IMR-90 (cell line): ENCODE results near the gene CPD. TPM values are rescaled to one million over a fixed set of nuclear protein-coding genes. Genes with fewer than 3 reads are reported as not detected.

ENCODE experiments used
- ATAC-seq: fragments of 200-7000 bp; cut with Tn5 transposase; 2 replicates; pipeline ENCODE4 v1.9.1; 2020; ENCODE audit warnings: low read depth, mild to moderate bottlenecking, moderate library complexity
- BruUV-seq: library from RNA; stranded (reverse); fragments of 400-500 nt; replicated peaks from 2 replicates; lab custom pipeline; 2021; lab: Mats Ljungman, UMichigan
- CTCF ChIA-PET: fragments of 300-600 bp; formaldehyde crosslinking; extraction: SDS; loops from one replicate; lab custom pipeline; 2021; ENCODE audit warnings: antibody characterized with exemption; lab: Yijun Ruan, JAX
- POLR2A ChIA-PET: fragments of 300-600 bp; sonication (Branson Sonifier 250); formaldehyde crosslinking; loops from one replicate; lab custom pipeline; 2022; ENCODE audit warnings: antibody characterized with exemption; ENCODE audit not compliant: unreplicated experiment; lab: Charles Lee
- DNase-seq: peaks from one replicate; pipeline ENCODE4 v3.0.0; 2013
- H2AFZ ChIP-seq: replicated peaks from 2 replicates; pipeline ENCODE3; 2013; ENCODE audit warnings: low read length, mild to moderate bottlenecking; ENCODE audit not compliant: poor library complexity
- H2AK5ac ChIP-seq: 2 replicates; pipeline ENCODE4 v1.6.1; 2013; ENCODE audit warnings: low read depth, low read length, inconsistent platforms
- H2AK9ac ChIP-seq: replicated peaks from 2 replicates; pipeline ENCODE3; 2013; ENCODE audit warnings: mild to moderate bottlenecking, low read depth, low read length, moderate library complexity; ENCODE audit not compliant: poor library complexity
- H2BK120ac ChIP-seq: 2 replicates; pipeline ENCODE4 v1.6.1; 2013; ENCODE audit warnings: low read depth, low read length, inconsistent platforms
- H2BK15ac ChIP-seq: 3 replicates; pipeline ENCODE4 v1.6.1; 2013; ENCODE audit warnings: low read depth, low read length, inconsistent platforms
- H2BK20ac ChIP-seq: 2 replicates; pipeline ENCODE4 v1.6.1; 2013; ENCODE audit warnings: low read depth, mild to moderate bottlenecking, inconsistent platforms, low read length, moderate library complexity
- H2BK5ac ChIP-seq: 2 replicates; pipeline ENCODE4 v1.6.1; 2013; ENCODE audit warnings: mild to moderate bottlenecking, low read depth, low read length, inconsistent platforms; ENCODE audit not compliant: poor library complexity, severe bottlenecking
- H3K14ac ChIP-seq: replicated peaks from 2 replicates; pipeline ENCODE4 v1.6.1; 2013; ENCODE audit warnings: low read depth, low read length, inconsistent platforms
- H3K18ac ChIP-seq: 2 replicates; pipeline ENCODE4 v1.6.1; 2013; ENCODE audit warnings: low read depth, low read length, control low read depth
- H3K23ac ChIP-seq: 2 replicates; pipeline ENCODE4 v1.6.1; 2013; ENCODE audit warnings: low read depth, low read length, inconsistent platforms
- H3K27ac ChIP-seq: 2 replicates; pipeline ENCODE4 v1.5.1; 2013; ENCODE audit warnings: mild to moderate bottlenecking, control low read depth, low read length; ENCODE audit not compliant: insufficient read depth
- H3K27me3 ChIP-seq: 2 replicates; pipeline ENCODE4 v1.6.1; 2013; ENCODE audit warnings: low read length; ENCODE audit not compliant: control insufficient read depth, insufficient read depth
- H3K36me3 ChIP-seq: 2 replicates; pipeline ENCODE4 v1.6.1; 2013; ENCODE audit warnings: low read length, mixed read lengths; ENCODE audit not compliant: control insufficient read depth, insufficient read depth
- H3K4ac ChIP-seq: 2 replicates; pipeline ENCODE4 v1.6.1; 2013; ENCODE audit warnings: low read depth, low read length, inconsistent platforms
- H3K4me1 ChIP-seq: 2 replicates; pipeline ENCODE4 v1.6.1; 2013; ENCODE audit warnings: low read length, mixed read lengths; ENCODE audit not compliant: control insufficient read depth, insufficient read depth
- H3K4me2 ChIP-seq: 2 replicates; pipeline ENCODE4 v1.6.1; 2013; ENCODE audit warnings: low read depth, mild to moderate bottlenecking, control low read depth, low read length, moderate library complexity
- H3K4me3 ChIP-seq: 2 replicates; pipeline ENCODE4 v1.5.1; 2013; ENCODE audit warnings: low read depth, mild to moderate bottlenecking, control low read depth, low read length, moderate library complexity; ENCODE audit not compliant: insufficient read depth
- H3K56ac ChIP-seq: 2 replicates; pipeline ENCODE4 v1.6.1; 2013; ENCODE audit warnings: low read length, inconsistent platforms; ENCODE audit not compliant: insufficient read depth; ENCODE audit errors: extremely low read depth
- H3K79me1 ChIP-seq, 2 experiments: 2 replicates each; pipeline ENCODE4 v1.6.1; 2013; ENCODE audit warnings: low read length in 2 of 2, inconsistent platforms in 1 of 2, low read depth in 1 of 2
- H3K9ac ChIP-seq: 2 replicates; pipeline ENCODE4 v1.6.1; 2013; ENCODE audit warnings: low read depth, low read length, control low read depth
- H3K9me1 ChIP-seq: 2 replicates; pipeline ENCODE4 v1.6.1; 2013; ENCODE audit warnings: low read length, inconsistent platforms; ENCODE audit not compliant: insufficient read depth
- H3K9me3 ChIP-seq: 2 replicates; pipeline ENCODE4 v1.6.1; 2013; ENCODE audit warnings: low read length; ENCODE audit not compliant: control insufficient read depth, insufficient read depth
- H4K20me1 ChIP-seq: 2 replicates; pipeline ENCODE4 v1.6.1; 2013; ENCODE audit warnings: low read length, inconsistent platforms; ENCODE audit not compliant: insufficient read depth
- H4K5ac ChIP-seq: 2 replicates; pipeline ENCODE4 v1.6.1; 2013; ENCODE audit warnings: mild to moderate bottlenecking, low read depth, low read length, control low read depth
- H4K8ac ChIP-seq, 2 experiments: 2 replicates each; pipeline ENCODE4 v1.6.1; 2013; ENCODE audit warnings: low read depth in 2 of 2, low read length in 2 of 2, control low read depth in 1 of 2, inconsistent platforms in 1 of 2
- H4K91ac ChIP-seq: 2 replicates; pipeline ENCODE4 v1.6.1; 2013; ENCODE audit warnings: low read depth, low read length, inconsistent platforms; ENCODE audit not compliant: insufficient read depth
- BHLHE40 ChIP-seq: fragments of 150-350 bp; IDR thresholded peaks from 2 replicates; pipeline ENCODE4 v1.6.1; 2016; ENCODE audit warnings: mild to moderate bottlenecking, low read depth, low read length
- CEBPB ChIP-seq: IDR thresholded peaks from 2 replicates; pipeline ENCODE4 v1.6.1; 2012; ENCODE audit warnings: low read depth, low read length, improper control_type of control experiment
- CHD1 ChIP-seq: IDR thresholded peaks from 2 replicates; pipeline ENCODE4 v1.6.1; 2012; ENCODE audit warnings: low read depth, low read length, improper control_type of control experiment
- FOS ChIP-seq: fragments of 150-350 bp; IDR thresholded peaks from 2 replicates; pipeline ENCODE4 v1.6.1; 2016; ENCODE audit warnings: low read depth, low read length
- MAFK ChIP-seq: IDR thresholded peaks from 2 replicates; pipeline ENCODE4 v1.6.1; 2012; ENCODE audit warnings: low read depth, low read length, improper control_type of control experiment
- MAZ ChIP-seq: IDR thresholded peaks from 2 replicates; pipeline ENCODE4 v1.6.1; 2012; ENCODE audit warnings: low read depth, mild to moderate bottlenecking, low read length, improper control_type of control experiment, moderate library complexity, borderline replicate concordance
- MXI1 ChIP-seq: IDR thresholded peaks from 2 replicates; pipeline ENCODE4 v1.6.1; 2012; ENCODE audit warnings: low read depth, mild to moderate bottlenecking, low read length, moderate library complexity, borderline replicate concordance
- NFE2L2 ChIP-seq: fragments of 150-350 bp; IDR thresholded peaks from 2 replicates; pipeline ENCODE4 v1.6.1; 2016; ENCODE audit warnings: low read depth, mild to moderate bottlenecking, low read length
- POLR2A ChIP-seq: IDR thresholded peaks from 2 replicates; pipeline ENCODE4 v1.6.1; 2012; ENCODE audit warnings: mild to moderate bottlenecking, low read depth, low read length
- RAD21 ChIP-seq: IDR thresholded peaks from 2 replicates; pipeline ENCODE4 v1.6.1; 2012; ENCODE audit warnings: low read length, improper control_type of control experiment
- RCOR1 ChIP-seq: IDR thresholded peaks from 2 replicates; pipeline ENCODE4 v1.6.1; 2012; ENCODE audit warnings: mild to moderate bottlenecking, low read length, improper control_type of control experiment; ENCODE audit not compliant: insufficient replicate concordance
- RFX5 ChIP-seq: IDR thresholded peaks from 2 replicates; pipeline ENCODE4 v1.8.0; 2012; ENCODE audit warnings: low read depth, mild to moderate bottlenecking, low read length, moderate library complexity
- SMC3 ChIP-seq: fragments of 150-350 bp; IDR thresholded peaks from 2 replicates; pipeline ENCODE4 v1.6.1; 2016; ENCODE audit warnings: low read depth, mild to moderate bottlenecking, antibody characterized with exemption, low read length, moderate library complexity
- WGBS, 2 experiments: methylation state at CpG; one replicate each; pipeline versions ENCODE4 v1.1.5 to v1.1.7; 2013; ENCODE audit warnings: missing lambda C conversion rate in 2 of 2; ENCODE audit not compliant: insufficient read length in 1 of 2; ENCODE audit errors: extremely low coverage in 2 of 2; 5-methylcytosine and 5-hydroxymethylcytosine counted together
- dilution Hi-C: fragments of 300-500 bp; cut with HindIII; formaldehyde crosslinking; loops from one replicate; pipeline ENCODE4 v1.14.3; 2018; ENCODE audit warnings: low sequenced_read_pairs; ENCODE audit not compliant: unreplicated experiment
- in situ Hi-C: fragments of 300-500 bp; cut with MboI; formaldehyde crosslinking; loops from 3 replicates; pipeline ENCODE4 v1.14.3; 2019; ENCODE audit warnings: low sequenced_read_pairs, inconsistent platforms, mixed read lengths
- intact Hi-C: fragments of 100-400 bp; cut with micrococcal nuclease; formaldehyde crosslinking; loops from 2 replicates; pipeline ENCODE4 v1.10.0; 2022
- polyA plus RNA-seq, 3 experiments: library from polyadenylated mRNA; depleted of rRNA; stranded (reverse); fragments of >200 nt; gene quantifications; 2 replicates each; pipeline ENCODE4 v1.2.3, GENCODE V29; 2012; ENCODE audit warnings: low replicate concordance in 1 of 3
- total RNA-seq: library from RNA; depleted of rRNA; stranded (reverse); fragments of >200 nt; gene quantifications from 2 replicates; pipeline ENCODE4 v1.2.3, GENCODE V29; 2012
- TF ChIP-seq, protein P1 (sequence below): conservative IDR thresholded peaks from 2 replicates; pipeline ENCODE4 v1.5.1; 2012; ENCODE audit warnings: mild to moderate bottlenecking, low read depth, low read length, improper control_type of control experiment
- TF ChIP-seq, protein P2 (sequence below): fragments of 150-350 bp; IDR thresholded peaks from 2 replicates; pipeline ENCODE4 v1.6.1; 2016; ENCODE audit warnings: low read depth, mild to moderate bottlenecking, low read length, moderate library complexity, borderline replicate concordance
- TF ChIP-seq, protein P3 (sequence below): fragments of 150-350 bp; IDR thresholded peaks from 2 replicates; pipeline ENCODE4 v1.6.1; 2017; ENCODE audit warnings: mild to moderate bottlenecking, antibody characterized with exemption, low read length, low read depth

The CPD gene
- total and polyA plus RNA-seq, 2 of the 4 experiments (the other 2 are of a cell fraction): 23.4 to 94.5 TPM

DNA sequence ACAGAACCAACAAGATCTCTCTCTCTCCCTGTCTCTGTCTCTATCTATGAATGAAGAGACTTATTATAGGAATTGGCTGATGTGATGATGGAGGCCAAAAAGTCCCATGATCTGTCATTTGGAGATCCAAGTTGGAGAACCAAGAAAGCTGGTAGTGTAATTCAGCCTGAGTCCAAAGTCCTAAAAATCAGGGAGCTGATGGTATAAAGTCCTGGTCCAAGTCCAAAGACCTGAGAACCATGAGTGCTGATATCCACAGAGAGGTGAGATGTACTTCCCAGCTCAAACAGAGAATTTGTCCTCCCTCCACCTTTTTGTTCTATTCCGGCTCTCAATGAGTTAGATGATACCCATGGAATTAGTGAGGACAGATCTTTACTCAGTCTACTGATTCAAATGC lies 29.5 kb upstream of the CPD start:
- no peak overlapping the region for H3K9ac ChIP-seq
- H3K9me3 ChIP-seq: no peaks in the 10 kb centered on the region
- H2AK5ac ChIP-seq: no peak overlapping the region
- no peak overlapping the region for H3K4me2 ChIP-seq
- no peak overlapping the region for H3K14ac ChIP-seq
- H3K4ac ChIP-seq: no peak overlapping the region
- H2BK120ac ChIP-seq: peak overlapping the region; percentile 8; the same call in 1 of the 2 replicates
- peak overlapping the region; percentile 26; the same call in 1 of the 2 replicates for H2BK20ac ChIP-seq
- POLR2A ChIA-PET: no interaction called here
- no peak overlapping the region for H2BK5ac ChIP-seq
- no TSS peak for BruUV-seq
- DNase-seq (no peak), ATAC-seq (no peak)
- H3K56ac ChIP-seq: no peak overlapping the region
- H4K8ac ChIP-seq: no peak overlapping the region
- in situ Hi-C loops (no loop called here), intact Hi-C loops (no loop called here), dilution Hi-C loops (no loop called here)
- H3K36me3 ChIP-seq: no peaks in the 10 kb centered on the region
- H4K5ac ChIP-seq: no peak overlapping the region
- H4K20me1 ChIP-seq: peaks cover 5% of the 10 kb centered on the region; the same call in 1 of the 2 replicates
- H3K9me1 ChIP-seq: peaks cover 4% of the 10 kb centered on the region
- no peak overlapping the region for H3K23ac ChIP-seq
- H3K4me3 ChIP-seq: no peak overlapping the region
- no peak overlapping the region for H3K27ac ChIP-seq
- no peak overlapping the region for H2AFZ ChIP-seq
- WGBS, 2 experiments: no CpG with 5 or more reads among the region's 1 CpG
- CTCF ChIA-PET: no interaction called here
- H2BK15ac ChIP-seq: no peak overlapping the region
- no peak overlapping the region for H2AK9ac ChIP-seq
- TF ChIP-seq POLR2A (no peak), CEBPB (no peak), RAD21 (no peak), BHLHE40 (no peak), RCOR1 (no peak), SMC3 (no peak), MAZ (no peak), MXI1 (no peak), MAFK (no peak), CHD1 (no peak), FOS (no peak), RFX5 (no peak), NFE2L2 (no peak)
- TF ChIP-seq, protein P1, sequence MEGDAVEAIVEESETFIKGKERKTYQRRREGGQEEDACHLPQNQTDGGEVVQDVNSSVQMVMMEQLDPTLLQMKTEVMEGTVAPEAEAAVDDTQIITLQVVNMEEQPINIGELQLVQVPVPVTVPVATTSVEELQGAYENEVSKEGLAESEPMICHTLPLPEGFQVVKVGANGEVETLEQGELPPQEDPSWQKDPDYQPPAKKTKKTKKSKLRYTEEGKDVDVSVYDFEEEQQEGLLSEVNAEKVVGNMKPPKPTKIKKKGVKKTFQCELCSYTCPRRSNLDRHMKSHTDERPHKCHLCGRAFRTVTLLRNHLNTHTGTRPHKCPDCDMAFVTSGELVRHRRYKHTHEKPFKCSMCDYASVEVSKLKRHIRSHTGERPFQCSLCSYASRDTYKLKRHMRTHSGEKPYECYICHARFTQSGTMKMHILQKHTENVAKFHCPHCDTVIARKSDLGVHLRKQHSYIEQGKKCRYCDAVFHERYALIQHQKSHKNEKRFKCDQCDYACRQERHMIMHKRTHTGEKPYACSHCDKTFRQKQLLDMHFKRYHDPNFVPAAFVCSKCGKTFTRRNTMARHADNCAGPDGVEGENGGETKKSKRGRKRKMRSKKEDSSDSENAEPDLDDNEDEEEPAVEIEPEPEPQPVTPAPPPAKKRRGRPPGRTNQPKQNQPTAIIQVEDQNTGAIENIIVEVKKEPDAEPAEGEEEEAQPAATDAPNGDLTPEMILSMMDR: no peak
- TF ChIP-seq, protein P2, sequence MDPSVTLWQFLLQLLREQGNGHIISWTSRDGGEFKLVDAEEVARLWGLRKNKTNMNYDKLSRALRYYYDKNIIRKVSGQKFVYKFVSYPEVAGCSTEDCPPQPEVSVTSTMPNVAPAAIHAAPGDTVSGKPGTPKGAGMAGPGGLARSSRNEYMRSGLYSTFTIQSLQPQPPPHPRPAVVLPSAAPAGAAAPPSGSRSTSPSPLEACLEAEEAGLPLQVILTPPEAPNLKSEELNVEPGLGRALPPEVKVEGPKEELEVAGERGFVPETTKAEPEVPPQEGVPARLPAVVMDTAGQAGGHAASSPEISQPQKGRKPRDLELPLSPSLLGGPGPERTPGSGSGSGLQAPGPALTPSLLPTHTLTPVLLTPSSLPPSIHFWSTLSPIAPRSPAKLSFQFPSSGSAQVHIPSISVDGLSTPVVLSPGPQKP: no peak
- TF ChIP-seq, protein P3, sequence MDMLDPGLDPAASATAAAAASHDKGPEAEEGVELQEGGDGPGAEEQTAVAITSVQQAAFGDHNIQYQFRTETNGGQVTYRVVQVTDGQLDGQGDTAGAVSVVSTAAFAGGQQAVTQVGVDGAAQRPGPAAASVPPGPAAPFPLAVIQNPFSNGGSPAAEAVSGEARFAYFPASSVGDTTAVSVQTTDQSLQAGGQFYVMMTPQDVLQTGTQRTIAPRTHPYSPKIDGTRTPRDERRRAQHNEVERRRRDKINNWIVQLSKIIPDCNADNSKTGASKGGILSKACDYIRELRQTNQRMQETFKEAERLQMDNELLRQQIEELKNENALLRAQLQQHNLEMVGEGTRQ: no peak
- no peak overlapping the region for H3K18ac ChIP-seq
- no peaks in the 10 kb centered on the region for H3K79me1 ChIP-seq
- H3K4me1 ChIP-seq: peaks cover 14% of the 10 kb centered on the region
- H4K91ac ChIP-seq: no peak overlapping the region
- H3K27me3 ChIP-seq: no peaks in the 10 kb centered on the region
